Gastrocnemius medialis (tissue), 4 donors: ENCODE data around the gene TPT1.

ENCODE experiments used
- CTCF ChIP-seq, 5 experiments: fragments of 450-650 bp in 3 of 5; fragments of 200-600 bp in 2 of 5; sonication (generic) in 2 of 5; IDR thresholded peaks in 4 of 5; conservative IDR thresholded peaks in 1 of 5; 1 replicate in 4 of 5; 2 replicates in 1 of 5; pipeline ENCODE4 v1.5.1; 2016 to 2019; ENCODE audit warnings: antibody characterized with exemption in 5 of 5, mild to moderate bottlenecking in 3 of 5, moderate library complexity in 3 of 5
- POLR2A ChIP-seq, 2 donors: fragments of 450-650 bp; IDR thresholded peaks; one replicate each; pipeline ENCODE4 v1.6.1; 2017; ENCODE audit warnings: antibody characterized with exemption in 2 of 2, mild to moderate bottlenecking in 2 of 2, moderate library complexity in 2 of 2

- TF ChIP-seq CTCF (IDR thresholded peaks at IDR 0.05 in 4 of 5, conservative IDR thresholded peaks at IDR 0.05 in 1 of 5), result no peak
- TF ChIP-seq POLR2A (IDR thresholded peaks at IDR 0.05), result no peak
These were observed 38.0 kb downstream of the TPT1 start for GRCh38 chr13:45303026-45303425.
